ENCODE data around the gene EYA3.

The EYA3 gene

GRCh38 chr1:28123461-28123961 lies 35.1 kb upstream of the EYA3 start:
- TF ChIP-seq GATA3 (IDR thresholded peaks at IDR 0.05; ENCODE audit: low read depth, low read length) (no peak), GATA2 (IDR thresholded peaks at IDR 0.05; ENCODE audit: low read depth, low read length) (no peak)

- no peak for TF ChIP-seq GATA2 (IDR thresholded peaks at IDR 0.05; ENCODE audit: low read depth, low read length)
- TF ChIP-seq GATA3 (IDR thresholded peaks at IDR 0.05; ENCODE audit: low read depth, low read length), result no peak
Observed at GRCh38 chr1:28122183-28122582, 33.8 kb upstream of the EYA3 start.

GRCh38 chr1:28119556-28119955 lies 31.1 kb upstream of the EYA3 start:
- no peak for TF ChIP-seq GATA2 (IDR thresholded peaks at IDR 0.05; ENCODE audit: low read depth, low read length)
- no peak for TF ChIP-seq GATA3 (IDR thresholded peaks at IDR 0.05; ENCODE audit: low read depth, low read length)

GRCh38 chr1:28118640-28119307 lies 30.4 kb upstream of the EYA3 start:
- TF ChIP-seq GATA3 (IDR thresholded peaks at IDR 0.05; ENCODE audit: low read depth, low read length) (no peak), GATA2 (IDR thresholded peaks at IDR 0.05; ENCODE audit: low read depth, low read length) (no peak)

- TF ChIP-seq GATA2 (IDR thresholded peaks at IDR 0.05; ENCODE audit: low read depth, low read length) (no peak), GATA3 (IDR thresholded peaks at IDR 0.05; ENCODE audit: low read depth, low read length) (no peak)
Observed at GRCh38 chr1:28115267-28115666, 26.9 kb upstream of the EYA3 start.

- TF ChIP-seq GATA3 (IDR thresholded peaks at IDR 0.05; ENCODE audit: low read depth, low read length), result no peak
Observed at GRCh38 chr1:28114844-28115243, 26.4 kb upstream of the EYA3 start.

- TF ChIP-seq GATA2 (IDR thresholded peaks at IDR 0.05; ENCODE audit: low read depth, low read length), result no peak
- no peak for TF ChIP-seq GATA3 (IDR thresholded peaks at IDR 0.05; ENCODE audit: low read depth, low read length)
Observed at GRCh38 chr1:28113242-28113572, 24.8 kb upstream of the EYA3 start.

GRCh38 chr1:28112388-28113241 lies 24.2 kb upstream of the EYA3 start:
- no peak for TF ChIP-seq GATA3 (IDR thresholded peaks at IDR 0.05; ENCODE audit: low read depth, low read length)
- no peak for TF ChIP-seq GATA2 (IDR thresholded peaks at IDR 0.05; ENCODE audit: low read depth, low read length)

- TF ChIP-seq GATA2 (IDR thresholded peaks at IDR 0.05; ENCODE audit: low read depth, low read length), result no peak
- no peak for TF ChIP-seq GATA3 (IDR thresholded peaks at IDR 0.05; ENCODE audit: low read depth, low read length)
Observed at GRCh38 chr1:28111157-28111556, 22.7 kb upstream of the EYA3 start.

- no peak for TF ChIP-seq GATA2 (IDR thresholded peaks at IDR 0.05; ENCODE audit: low read depth, low read length)
- no peak for TF ChIP-seq GATA3 (IDR thresholded peaks at IDR 0.05; ENCODE audit: low read depth, low read length)
Observed at GRCh38 chr1:28110555-28110954, 22.1 kb upstream of the EYA3 start.

- no peak for TF ChIP-seq GATA3 (IDR thresholded peaks at IDR 0.05; ENCODE audit: low read depth, low read length)
Observed at GRCh38 chr1:28109639-28110038, 21.2 kb upstream of the EYA3 start.

GRCh38 chr1:28108001-28108400 lies 19.6 kb upstream of the EYA3 start:
- TF ChIP-seq GATA3 (IDR thresholded peaks at IDR 0.05; ENCODE audit: low read depth, low read length) (no peak), GATA2 (IDR thresholded peaks at IDR 0.05; ENCODE audit: low read depth, low read length) (no peak)

GRCh38 chr1:28104866-28105467 lies 16.6 kb upstream of the EYA3 start:
- no peak for TF ChIP-seq GATA3 (IDR thresholded peaks at IDR 0.05; ENCODE audit: low read depth, low read length)
- TF ChIP-seq GATA2 (IDR thresholded peaks at IDR 0.05; ENCODE audit: low read depth, low read length), result no peak

GRCh38 chr1:28102189-28102588 lies 13.8 kb upstream of the EYA3 start:
- TF ChIP-seq GATA3 (IDR thresholded peaks at IDR 0.05; ENCODE audit: low read depth, low read length) (no peak), GATA2 (IDR thresholded peaks at IDR 0.05; ENCODE audit: low read depth, low read length) (no peak)
